NCI-H226 (cell line): ENCODE measurements around the gene DUSP22.

Experiments used
- DNase-seq: peaks from one replicate; pipeline ENCODE4 v3.0.0-alpha.2; 2015

DUSP22 gene

GRCh38 chr6:384898-385297 lies 92.6 kb downstream of the DUSP22 start:
- DNase-seq, result no peak

- no peak for DNase-seq
Measured at GRCh38 chr6:385614-386013, 93.3 kb downstream of the DUSP22 start.

- no peak for DNase-seq
Measured at GRCh38 chr6:386688-387266, 94.5 kb downstream of the DUSP22 start.

DNA sequence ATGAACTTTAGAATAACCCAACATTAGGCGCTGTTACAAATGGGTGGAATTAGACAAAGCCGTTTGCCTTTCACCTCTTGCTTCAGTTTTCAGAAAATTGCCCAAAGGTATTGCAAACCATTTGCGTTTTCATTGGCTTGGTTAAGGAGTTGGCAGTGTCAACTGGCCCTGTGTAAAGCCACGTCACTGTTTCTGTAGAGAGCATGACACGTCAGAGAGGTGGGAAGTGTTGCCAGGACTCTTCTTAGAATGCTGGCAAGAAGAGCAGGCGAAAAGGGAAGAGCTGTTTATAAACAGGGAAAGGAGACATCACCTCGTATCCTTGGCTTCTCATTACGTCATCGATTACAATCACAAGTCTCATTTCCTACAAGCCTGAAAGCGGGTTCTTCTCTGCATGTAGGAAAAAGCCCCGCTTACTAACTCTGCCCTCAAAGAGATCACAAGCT lies 95.0 kb downstream of the DUSP22 start:
- DNase-seq, result no peak

- DNase-seq, result no peak
Measured at GRCh38 chr6:388202-388903, 96.1 kb downstream of the DUSP22 start.

DNA sequence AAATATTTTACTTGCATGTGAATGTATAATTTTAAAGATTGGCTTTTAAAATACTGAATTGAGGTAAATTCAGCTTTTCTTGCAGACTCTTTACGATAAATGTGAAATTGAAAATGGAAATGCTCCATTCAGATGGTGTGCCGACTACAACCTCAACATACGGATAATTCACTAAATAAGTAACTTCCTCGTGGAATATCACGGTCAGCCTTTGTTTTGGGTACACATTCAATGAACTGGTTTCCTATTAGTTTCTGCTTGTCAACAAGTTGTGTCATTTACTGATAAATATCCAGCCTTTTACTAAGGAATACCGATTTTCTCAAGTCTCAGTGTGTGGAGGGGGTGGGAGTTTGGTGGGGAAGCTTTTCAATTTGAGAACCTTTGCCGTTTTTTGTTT lies 96.9 kb downstream of the DUSP22 start:
- no peak for DNase-seq

DNA sequence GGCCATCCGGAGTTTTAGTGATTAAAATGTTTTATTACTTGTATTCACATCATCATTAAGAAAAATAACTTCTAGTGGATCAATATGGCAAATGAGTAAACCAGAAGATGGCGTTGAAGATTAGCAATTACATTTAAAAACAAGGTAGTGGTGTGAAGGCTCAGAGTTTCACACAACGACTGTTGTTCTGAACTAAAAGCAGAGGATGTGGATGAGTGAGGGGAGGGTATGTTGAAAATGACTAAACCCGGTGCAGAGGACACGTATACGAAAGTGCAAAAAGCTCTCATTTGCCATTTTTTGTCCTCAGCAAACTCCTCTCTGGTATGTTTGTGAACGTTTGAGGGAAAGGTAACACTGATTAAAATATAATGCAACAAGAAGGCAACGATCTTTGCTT lies 97.3 kb downstream of the DUSP22 start:
- DNase-seq, result no peak

DNA sequence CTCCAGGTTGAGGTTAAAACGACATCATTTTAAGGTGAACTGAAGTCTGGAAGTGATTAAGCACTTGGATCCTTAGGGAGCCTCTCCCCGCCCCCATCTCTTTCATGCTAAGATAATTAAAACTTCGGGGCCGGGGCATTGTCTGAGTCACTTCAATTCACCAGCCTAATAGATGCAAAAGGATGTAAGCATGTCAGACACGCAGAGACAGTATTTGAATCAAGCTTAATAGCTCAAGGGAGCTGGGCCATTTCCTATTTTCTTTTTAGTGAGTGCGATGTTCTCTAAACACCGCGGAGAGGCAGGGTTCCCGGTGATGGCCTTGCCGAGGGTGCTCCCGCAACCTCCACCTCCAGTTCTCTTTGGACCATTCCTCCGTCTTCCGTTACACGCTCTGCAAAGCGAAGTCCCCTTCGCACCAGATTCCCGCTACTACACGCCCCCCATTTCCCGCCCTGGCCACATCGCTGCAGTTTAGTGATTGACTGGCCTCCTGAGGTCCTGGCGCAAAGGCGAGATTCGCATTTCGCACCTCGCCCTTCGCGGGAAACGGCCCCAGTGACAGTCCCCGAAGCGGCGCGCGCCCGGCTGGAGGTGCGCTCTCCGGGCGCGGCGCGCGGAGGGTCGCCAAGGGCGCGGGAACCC lies 98.7 kb downstream of the DUSP22 start:
- no peak for DNase-seq

DNA sequence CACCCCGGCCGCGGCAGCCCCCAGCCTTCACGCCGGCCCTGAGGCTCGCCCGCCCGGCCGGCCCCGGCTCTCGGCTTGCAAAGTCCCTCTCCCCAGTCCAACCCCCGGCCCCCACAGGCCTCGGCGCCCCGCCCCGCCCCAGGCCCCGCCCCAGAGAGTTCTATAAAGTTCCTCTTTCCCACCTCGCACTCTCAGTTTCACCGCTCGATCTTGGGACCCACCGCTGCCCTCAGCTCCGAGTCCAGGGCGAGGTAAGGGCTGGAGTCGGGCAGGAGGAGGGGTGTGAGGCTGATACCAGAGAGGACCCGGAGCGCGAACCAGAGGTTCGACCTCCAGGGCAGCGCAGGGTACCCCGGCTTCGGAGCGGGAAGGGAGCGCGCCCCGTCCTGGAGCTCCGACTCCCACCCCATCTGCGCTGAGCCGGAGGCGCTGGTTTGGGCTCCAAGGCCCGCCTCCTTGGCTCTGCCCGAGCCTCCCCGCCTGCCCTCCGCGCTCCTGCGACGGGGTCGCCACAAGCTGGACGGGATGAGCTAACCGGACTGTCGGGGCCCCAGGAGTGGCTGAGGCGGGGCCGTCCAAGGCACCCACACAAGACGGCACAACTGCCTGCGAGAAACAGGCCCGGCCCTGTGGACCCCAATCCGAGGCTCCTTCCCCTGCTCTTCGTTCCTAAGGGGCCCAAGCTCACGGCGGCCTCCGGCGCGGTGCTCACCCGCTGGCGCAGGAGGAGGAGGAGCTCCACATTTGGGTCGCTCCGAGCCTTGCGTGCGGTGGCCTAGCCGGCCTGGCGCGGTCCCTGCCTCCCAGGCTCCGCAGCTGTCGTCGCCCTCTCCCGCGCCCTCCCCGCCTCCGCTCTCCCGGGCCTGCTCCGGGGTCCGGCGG lies 99.5 kb downstream of the DUSP22 start, which contains the start of gene IRF4:
Gene IRF4 (plus strand): TSS at position 194 of the 882 bp plus-strand sequence. CDS start 1,401 bp downstream, outside the sequence.
- DNase-seq, result no peak

- no peak for DNase-seq
Measured at GRCh38 chr6:392441-393390, 100.4 kb downstream of the DUSP22 start.

- DNase-seq, result no peak
Measured at GRCh38 chr6:393391-394221, 101.3 kb downstream of the DUSP22 start.

DNA sequence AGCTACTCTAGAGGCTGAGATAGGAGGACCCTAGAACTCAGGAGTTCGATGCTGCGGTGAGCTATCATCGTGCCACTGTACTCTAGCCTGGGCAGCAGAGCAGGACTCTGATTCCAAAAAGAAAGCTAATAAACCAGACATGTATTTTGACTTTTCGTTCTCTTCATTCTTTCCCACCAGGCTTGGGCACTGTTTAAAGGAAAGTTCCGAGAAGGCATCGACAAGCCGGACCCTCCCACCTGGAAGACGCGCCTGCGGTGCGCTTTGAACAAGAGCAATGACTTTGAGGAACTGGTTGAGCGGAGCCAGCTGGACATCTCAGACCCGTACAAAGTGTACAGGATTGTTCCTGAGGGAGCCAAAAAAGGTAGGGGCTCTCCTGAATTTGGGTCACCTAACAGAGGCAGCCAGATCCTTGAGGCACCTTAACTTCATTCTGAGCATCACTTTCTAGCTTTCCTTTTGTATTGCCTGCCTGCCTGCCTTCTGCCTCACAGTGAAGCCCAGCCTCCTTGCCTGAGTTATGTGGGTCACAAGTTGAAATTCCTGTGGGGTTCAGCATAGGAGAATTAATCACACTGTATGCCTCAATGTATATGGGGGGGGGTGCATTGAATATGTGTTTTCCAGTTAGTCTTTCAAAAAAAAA lies 102.5 kb downstream of the DUSP22 start:
- no peak for DNase-seq

- DNase-seq, result no peak
Measured at GRCh38 chr6:395432-396125, 103.3 kb downstream of the DUSP22 start.

DNA sequence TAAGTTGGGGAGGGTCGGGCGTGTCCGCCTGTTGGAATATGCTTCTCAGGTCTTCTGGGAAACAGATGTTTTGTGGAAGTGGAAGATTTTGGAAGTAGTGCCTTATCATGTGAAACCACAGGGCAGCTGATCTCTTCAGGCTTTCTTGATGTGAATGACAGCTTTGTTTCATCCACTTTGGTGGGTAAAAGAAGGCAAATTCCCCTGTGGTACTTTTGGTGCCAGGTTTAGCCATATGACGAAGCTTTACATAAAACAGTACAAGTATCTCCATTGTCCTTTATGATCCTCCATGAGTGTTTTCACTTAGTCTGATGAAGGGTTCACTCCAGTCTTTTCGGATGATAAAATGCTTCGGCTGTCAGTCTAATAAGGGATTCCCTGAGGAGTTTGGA lies 103.8 kb downstream of the DUSP22 start:
- DNase-seq, result no peak

DNA sequence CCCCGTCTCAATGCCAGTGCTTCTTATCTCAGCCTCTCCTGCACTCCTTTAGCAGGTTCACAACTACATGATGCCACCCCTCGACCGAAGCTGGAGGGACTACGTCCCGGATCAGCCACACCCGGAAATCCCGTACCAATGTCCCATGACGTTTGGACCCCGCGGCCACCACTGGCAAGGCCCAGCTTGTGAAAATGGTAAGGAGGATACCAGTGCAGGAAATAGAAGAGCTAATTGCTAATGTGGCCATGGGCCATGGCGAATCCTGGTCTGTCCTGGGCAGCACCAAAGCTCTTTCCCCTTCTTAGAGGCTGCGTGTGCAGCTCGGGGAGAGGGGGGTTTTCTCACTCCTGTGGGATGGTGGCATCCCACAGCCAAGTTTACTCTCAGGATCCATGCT lies 104.8 kb downstream of the DUSP22 start:
- no peak for DNase-seq

DNA sequence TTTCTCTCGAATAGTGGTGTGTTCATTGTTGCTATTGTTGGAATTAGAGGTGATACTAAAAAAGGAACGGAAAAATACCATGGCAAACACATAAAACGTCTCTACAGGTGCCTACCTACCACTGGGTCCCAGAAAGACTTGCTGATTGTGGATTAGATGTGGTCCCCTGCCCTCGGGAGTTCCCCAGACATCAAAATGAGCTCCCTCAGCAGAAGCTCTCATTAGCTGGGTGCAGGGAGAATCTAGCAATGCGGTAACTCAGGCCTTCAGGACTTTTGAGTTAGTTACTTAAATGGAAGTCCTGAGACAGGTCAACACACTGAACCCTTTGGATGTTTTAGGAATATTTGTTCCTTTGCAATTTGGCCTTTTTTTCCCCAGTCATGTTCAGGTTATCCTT lies 105.3 kb downstream of the DUSP22 start:
- no peak for DNase-seq

- no peak for DNase-seq
Measured at GRCh38 chr6:398065-398464, 105.8 kb downstream of the DUSP22 start.

GRCh38 chr6:398558-399078 lies 106.3 kb downstream of the DUSP22 start:
- no peak for DNase-seq

DNA sequence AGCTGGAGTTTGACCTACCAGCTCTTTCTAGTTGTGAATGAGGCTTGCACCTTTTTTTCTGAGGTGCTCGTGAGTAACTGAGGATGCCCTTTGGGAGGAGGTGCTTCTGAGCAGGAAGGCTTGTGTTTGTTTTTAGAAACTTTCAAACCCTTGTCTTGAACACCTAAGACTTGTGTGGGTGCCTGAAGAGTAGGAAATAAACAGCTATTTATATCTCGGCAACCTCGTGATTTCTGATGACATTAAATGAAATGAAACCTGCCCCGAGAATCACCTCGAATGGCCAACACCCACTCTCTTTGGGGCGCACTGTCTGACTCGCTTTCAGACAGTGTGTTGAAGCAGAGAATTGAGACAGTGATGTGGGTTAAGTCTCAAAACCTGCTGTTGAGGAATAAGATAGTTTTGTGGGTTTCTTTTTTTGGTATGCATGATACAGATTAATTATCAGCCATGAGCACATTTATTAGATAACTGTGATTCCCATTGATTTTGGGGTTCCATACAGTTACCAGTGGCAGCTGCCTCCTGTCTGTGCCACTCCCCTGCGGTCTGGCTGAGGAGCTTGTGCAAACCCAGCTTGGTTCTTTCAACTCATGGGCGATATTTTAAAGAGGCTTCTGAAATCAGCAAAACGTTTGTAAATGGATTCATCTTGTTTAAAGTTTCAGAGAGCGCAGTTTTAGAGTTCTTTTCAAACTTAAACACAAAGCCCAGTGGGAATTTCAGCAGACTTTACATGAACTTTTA lies 107.7 kb downstream of the DUSP22 start:
- DNase-seq, result no peak
